Right lung (tissue), 5 donors: ENCODE data around the gene CYGB. TPM values are rescaled to one million over a fixed set of nuclear protein-coding genes. Genes with fewer than 3 reads are reported as not detected.

Experiments
- DNase-seq, 2 donors: peaks; one replicate each; pipeline ENCODE4 v3.0.0-alpha.2; 2013
- polyA plus RNA-seq, 5 donors: library from polyadenylated mRNA; unstranded; fragments of 120-200 nt; gene quantifications; one replicate each; pipeline versions ENCODE4 v1.2.1 to v1.2.3, GENCODE V29; 2013; ENCODE audit warnings: inconsistent platforms in 1 of 5, low replicate concordance in 1 of 5; ENCODE audit not compliant: insufficient read length in 5 of 5, insufficient read depth in 1 of 5

Gene CYGB
- polyA plus RNA-seq, 5 donors: 16.5 to 43.8 (median 30.4) TPM

GRCh38 chr17:76485569-76485968, 51.9 kb downstream of the CYGB start:
- no peak for DNase-seq

- no peak for DNase-seq
These were observed 53.2 kb downstream of the CYGB start for GRCh38 chr17:76484228-76484725.

- no peak for DNase-seq
These were observed 56.3 kb downstream of the CYGB start for GRCh38 chr17:76481071-76481655.

- no peak for DNase-seq
These were observed 56.9 kb downstream of the CYGB start for GRCh38 chr17:76480632-76481031.

- no peak for DNase-seq
These were observed 57.9 kb downstream of the CYGB start for GRCh38 chr17:76479515-76480060.

- DNase-seq: no peak
These were observed 58.6 kb downstream of the CYGB start for GRCh38 chr17:76478730-76479514.

GRCh38 chr17:76478097-76478496, 59.4 kb downstream of the CYGB start:
- DNase-seq: no peak

- no peak for DNase-seq
These were observed 59.9 kb downstream of the CYGB start for GRCh38 chr17:76477576-76477975.

Other genes starting within 250 kb of the CYGB start
- 10 to 100 TPM in 1 of 5 donors, 1 to 10 TPM in 4; 5.0 to 10.2 (median 6.2) TPM for gene QRICH2, start 229.4 kb downstream of the CYGB start, polyA plus RNA-seq
- 10 to 100 TPM; 76.4 to 93.8 (median 82.5) TPM for gene PRPSAP1, start 183.8 kb downstream of the CYGB start, polyA plus RNA-seq
- 1 to 10 TPM; 3.2 to 9.1 (median 4.3) TPM for gene SPHK1, start 153.1 kb downstream of the CYGB start, polyA plus RNA-seq
- gene UBE2O, start 84.6 kb downstream of the CYGB start, polyA plus RNA-seq: 10 to 100 TPM; 21.0 to 28.6 (median 22.3) TPM
- under 1 TPM in 3 of 5 donors, not detected in 2; 0.05 to 0.22 (median 0.19) TPM for gene AANAT, start 70.1 kb downstream of the CYGB start, polyA plus RNA-seq
- 10 to 100 TPM in 1 of 5 donors, 1 to 10 TPM in 4; 4.9 to 10.9 (median 9.0) TPM for gene RHBDF2, start 36.3 kb downstream of the CYGB start, polyA plus RNA-seq
- gene PRCD, start 2.3 kb upstream of the CYGB start, polyA plus RNA-seq: 10 to 100 TPM in 2 of 5 donors, 1 to 10 TPM in 3; 6.2 to 10.6 (median 9.2) TPM
- 1 to 10 TPM; 1.2 to 6.2 (median 4.0) TPM for gene ST6GALNAC2, start 48.2 kb upstream of the CYGB start, polyA plus RNA-seq
- gene ST6GALNAC1, start 106.0 kb upstream of the CYGB start, polyA plus RNA-seq: 1 to 10 TPM; 2.2 to 4.2 (median 3.2) TPM
- 100 to 1,000 TPM in 1 of 5 donors, 10 to 100 TPM in 4; 74.3 to 110 (median 96.2) TPM for gene MXRA7, start 173.3 kb upstream of the CYGB start, polyA plus RNA-seq
- gene JMJD6, start 188.9 kb upstream of the CYGB start, polyA plus RNA-seq: 10 to 100 TPM; 20.2 to 28.9 (median 25.5) TPM
- 10 to 100 TPM; 37.4 to 43.3 (median 38.9) TPM for gene METTL23, start 189.1 kb upstream of the CYGB start, polyA plus RNA-seq
- 100 to 1,000 TPM; 344 to 442 (median 352) TPM for gene SRSF2, start 199.6 kb upstream of the CYGB start, polyA plus RNA-seq
- 10 to 100 TPM; 27.7 to 38.5 (median 30.9) TPM for gene MFSD11, start 200.4 kb upstream of the CYGB start, polyA plus RNA-seq